ENCODE data around the gene HPCAL4. TPM values are rescaled to one million over a fixed set of nuclear protein-coding genes. Genes with fewer than 3 reads are reported as not detected.

Gene HPCAL4
- total RNA-seq, 1 donor from 2014 or later, result 0.53 TPM

- no peak overlapping the region for H3K4me3 Mint-ChIP-seq
- no peak for TF ChIP-seq CTCF (conservative IDR thresholded peaks at IDR 0.05)
- no peaks in the 10 kb centered on the region for H3K9me3 Mint-ChIP-seq
- H3K27me3 Mint-ChIP-seq, result peaks cover 90% of the 10 kb centered on the region
- no peak overlapping the region for H3K27ac Mint-ChIP-seq
- peaks cover 9% of the 10 kb centered on the region for H3K4me1 Mint-ChIP-seq (ENCODE audit: unreplicated experiment)
- no peaks in the 10 kb centered on the region for H3K36me3 Mint-ChIP-seq
- DNase-seq (ENCODE audit: extremely low spot score, unreplicated experiment), result no peak
Observed at GRCh38 chr1:39689214-39689613, 2.0 kb downstream of the HPCAL4 start.

GRCh38 chr1:39688706-39689105 lies 2.5 kb downstream of the HPCAL4 start:
- DNase-seq (ENCODE audit: extremely low spot score, unreplicated experiment), result no peak
- Mint-ChIP-seq H3K36me3 (no peaks in the 10 kb centered on the region), H3K9me3 (no peaks in the 10 kb centered on the region), H3K27me3 (peaks cover 87% of the 10 kb centered on the region), H3K4me3 (no peak overlapping the region), H3K27ac (no peak overlapping the region), H3K4me1 (ENCODE audit: unreplicated experiment) (peaks cover 9% of the 10 kb centered on the region)
- TF ChIP-seq CTCF (conservative IDR thresholded peaks at IDR 0.05), result no peak

GRCh38 chr1:39687243-39687642 lies 4.0 kb downstream of the HPCAL4 start:
- H3K4me1 Mint-ChIP-seq (ENCODE audit: unreplicated experiment), result peaks cover 9% of the 10 kb centered on the region
- H3K9me3 Mint-ChIP-seq, result no peaks in the 10 kb centered on the region
- no peak for DNase-seq (ENCODE audit: extremely low spot score, unreplicated experiment)
- no peak overlapping the region for H3K4me3 Mint-ChIP-seq
- H3K36me3 Mint-ChIP-seq, result no peaks in the 10 kb centered on the region
- H3K27ac Mint-ChIP-seq, result no peak overlapping the region
- H3K27me3 Mint-ChIP-seq, result peaks cover 84% of the 10 kb centered on the region
- no peak for TF ChIP-seq CTCF (conservative IDR thresholded peaks at IDR 0.05)

GRCh38 chr1:39685071-39685470 lies 6.2 kb downstream of the HPCAL4 start:
- DNase-seq (ENCODE audit: extremely low spot score, unreplicated experiment), result no peak
- Mint-ChIP-seq H3K4me3 (no peak overlapping the region), H3K36me3 (no peaks in the 10 kb centered on the region), H3K4me1 (ENCODE audit: unreplicated experiment) (peaks cover 6% of the 10 kb centered on the region), H3K9me3 (no peaks in the 10 kb centered on the region), H3K27me3 (peaks cover 87% of the 10 kb centered on the region), H3K27ac (no peak overlapping the region)
- no peak for TF ChIP-seq CTCF (conservative IDR thresholded peaks at IDR 0.05)

- H3K4me3 Mint-ChIP-seq, result no peak overlapping the region
- H3K27me3 Mint-ChIP-seq, result peaks cover 87% of the 10 kb centered on the region
- H3K4me1 Mint-ChIP-seq (ENCODE audit: unreplicated experiment), result peaks cover 5% of the 10 kb centered on the region
- no peak for TF ChIP-seq CTCF (conservative IDR thresholded peaks at IDR 0.05)
- DNase-seq (ENCODE audit: extremely low spot score, unreplicated experiment), result no peak
- no peak overlapping the region for H3K27ac Mint-ChIP-seq
- no peaks in the 10 kb centered on the region for H3K9me3 Mint-ChIP-seq
- H3K36me3 Mint-ChIP-seq, result no peaks in the 10 kb centered on the region
Observed at GRCh38 chr1:39684313-39684664, 6.9 kb downstream of the HPCAL4 start.
